Muscle of leg (tissue), 11 donors: ENCODE results near the gene ABCA13. TPM values are rescaled to one million over a fixed set of nuclear protein-coding genes. Genes with fewer than 3 reads are reported as not detected.

Experiments
- DNase-seq: peaks from one replicate; pipeline ENCODE4 v3.0.0; 2013
- H3K27ac ChIP-seq: one replicate; pipeline ENCODE4 v1.5.1; 2013; ENCODE audit warnings: mild to moderate bottlenecking, low read length, control low read depth
- H3K27me3 ChIP-seq: one replicate; pipeline ENCODE4 v1.6.1; 2013; ENCODE audit warnings: low read length; ENCODE audit not compliant: control insufficient read depth, insufficient read depth
- H3K36me3 ChIP-seq: one replicate; pipeline ENCODE4 v1.6.1; 2013; ENCODE audit warnings: low read length; ENCODE audit not compliant: control insufficient read depth, insufficient read depth
- H3K4me1 ChIP-seq: one replicate; pipeline ENCODE4 v1.6.1; 2013; ENCODE audit warnings: low read length; ENCODE audit not compliant: control insufficient read depth, insufficient read depth
- H3K4me3 ChIP-seq: one replicate; pipeline ENCODE4 v1.5.1; 2013; ENCODE audit warnings: low read length, control low read depth
- H3K9me3 ChIP-seq: replicated peaks from 2 replicates; pipeline ENCODE4 v1.6.1; 2013; ENCODE audit warnings: low read depth, low read length; ENCODE audit not compliant: control insufficient read depth
- WGBS: methylation state at CpG from one replicate; pipeline ENCODE4 v1.1.5; 2013; ENCODE audit warnings: missing lambda C conversion rate; ENCODE audit not compliant: insufficient coverage; 5-methylcytosine and 5-hydroxymethylcytosine counted together
- polyA plus RNA-seq, 8 donors: library from polyadenylated mRNA; unstranded; fragments of 120-200 nt; gene quantifications; one replicate each; pipeline versions ENCODE4 v1.2.1 to v1.2.3, GENCODE V29; 2013; ENCODE audit warnings: inconsistent platforms in 1 of 8, low replicate concordance in 1 of 8; ENCODE audit not compliant: insufficient read length in 8 of 8, insufficient read depth in 1 of 8
- total RNA-seq: library from RNA; stranded (reverse); fragments of 120-200 nt; gene quantifications from one replicate; pipeline ENCODE4 v1.2.4, GENCODE V29; 2013

Gene ABCA13
- total and polyA plus RNA-seq, 9 donors, result 0.04 to 0.13 (median 0.08) TPM

DNA sequence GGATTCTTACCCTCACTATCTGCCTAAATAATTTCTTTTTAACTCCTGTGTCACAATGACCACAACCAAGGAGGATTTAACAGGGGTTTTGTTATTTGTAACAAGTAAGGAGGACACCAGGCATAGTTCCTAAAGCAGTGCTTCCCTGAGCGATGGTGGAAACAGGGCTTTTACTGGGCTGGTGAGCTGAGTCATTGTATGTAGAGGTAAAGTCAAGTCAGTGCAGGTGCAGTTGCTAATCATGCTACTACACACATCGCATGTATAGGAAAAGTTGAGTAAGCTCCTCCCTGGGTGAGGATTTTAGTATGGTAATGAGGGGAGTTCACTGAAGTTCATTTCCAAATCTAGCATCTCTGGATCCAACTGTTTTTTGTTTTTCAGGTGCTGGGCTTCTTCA is 22.9 kb upstream of the ABCA13 start:
- DNase-seq, result no peak
- no peak overlapping the region for H3K27ac ChIP-seq
- H3K4me1 ChIP-seq, result no peaks in the 10 kb centered on the region

DNA sequence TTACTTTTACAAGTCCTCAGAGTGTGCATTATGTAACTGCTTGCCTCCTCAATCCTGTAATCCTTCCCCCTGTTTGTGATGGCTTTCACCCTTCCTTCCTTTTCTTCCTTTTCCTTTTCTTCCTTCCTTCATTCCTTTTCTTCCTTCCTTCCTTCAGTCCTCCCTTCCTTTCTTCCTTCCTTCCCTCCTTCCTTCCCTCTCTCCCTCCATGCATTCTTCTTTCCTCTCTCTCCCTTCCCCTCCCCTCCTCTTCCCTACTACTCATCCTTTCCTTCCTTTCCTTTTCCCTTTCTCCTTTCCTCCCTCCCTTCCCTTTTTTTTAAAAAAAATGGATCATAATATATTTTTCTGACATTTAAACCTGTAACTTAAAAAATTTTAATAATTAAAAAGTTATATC is 22.2 kb upstream of the ABCA13 start:
- no peak overlapping the region for H3K4me3 ChIP-seq

More for the DNA sequence above, 22.9 kb upstream of the ABCA13 start:
- H3K27me3 ChIP-seq, result no peaks in the 10 kb centered on the region
- no peak overlapping the region for H3K4me3 ChIP-seq
- H3K9me3 ChIP-seq, result no peaks in the 10 kb centered on the region
- H3K36me3 ChIP-seq, result no peaks in the 10 kb centered on the region
- 81% methylated on average over 2 of the region's 2 CpGs for WGBS

DNA sequence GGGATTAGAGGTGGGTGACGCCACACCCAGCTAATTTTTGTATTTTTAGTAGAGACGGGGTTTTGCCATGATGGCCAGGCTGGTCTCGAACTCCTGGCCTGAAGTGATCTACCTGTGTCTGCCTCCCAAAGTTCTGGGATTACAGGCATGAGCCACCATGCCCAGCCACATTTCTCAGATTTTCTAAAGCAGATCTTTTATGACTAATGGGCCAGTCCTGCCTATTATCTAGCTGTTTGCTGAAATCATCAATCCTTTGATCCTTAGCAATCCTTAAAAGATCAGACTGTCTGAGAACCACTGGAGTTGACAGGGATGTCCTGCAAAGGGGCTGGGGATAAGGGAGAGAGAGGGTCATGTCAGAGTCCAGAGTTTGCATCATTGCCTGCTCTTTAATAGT is 21.2 kb upstream of the ABCA13 start:
- WGBS, result 57% methylated on average over 3 of the region's 3 CpGs
- no peaks in the 10 kb centered on the region for H3K4me1 ChIP-seq
- H3K27me3 ChIP-seq, result no peaks in the 10 kb centered on the region
- H3K36me3 ChIP-seq, result no peaks in the 10 kb centered on the region
- H3K27ac ChIP-seq, result no peak overlapping the region
- no peaks in the 10 kb centered on the region for H3K9me3 ChIP-seq
- DNase-seq, result no peak
- H3K4me3 ChIP-seq, result no peak overlapping the region

More for the DNA sequence above, 22.2 kb upstream of the ABCA13 start:
- Histone ChIP-seq H3K27me3 (no peaks in the 10 kb centered on the region), H3K4me1 (no peaks in the 10 kb centered on the region), H3K27ac (no peak overlapping the region), H3K9me3 (no peaks in the 10 kb centered on the region), H3K36me3 (no peaks in the 10 kb centered on the region)
- DNase-seq, result no peak

- no peaks in the 10 kb centered on the region for H3K27me3 ChIP-seq
- no peaks in the 10 kb centered on the region for H3K4me1 ChIP-seq
- no peak overlapping the region for H3K4me3 ChIP-seq
- no peaks in the 10 kb centered on the region for H3K9me3 ChIP-seq
- 68% methylated on average over 5 of the region's 8 CpGs for WGBS
- H3K36me3 ChIP-seq, result no peaks in the 10 kb centered on the region
- DNase-seq, result no peak
- H3K27ac ChIP-seq, result no peak overlapping the region
Measured at GRCh38 chr7:48154792-48155413, 16.4 kb upstream of the ABCA13 start.

DNA sequence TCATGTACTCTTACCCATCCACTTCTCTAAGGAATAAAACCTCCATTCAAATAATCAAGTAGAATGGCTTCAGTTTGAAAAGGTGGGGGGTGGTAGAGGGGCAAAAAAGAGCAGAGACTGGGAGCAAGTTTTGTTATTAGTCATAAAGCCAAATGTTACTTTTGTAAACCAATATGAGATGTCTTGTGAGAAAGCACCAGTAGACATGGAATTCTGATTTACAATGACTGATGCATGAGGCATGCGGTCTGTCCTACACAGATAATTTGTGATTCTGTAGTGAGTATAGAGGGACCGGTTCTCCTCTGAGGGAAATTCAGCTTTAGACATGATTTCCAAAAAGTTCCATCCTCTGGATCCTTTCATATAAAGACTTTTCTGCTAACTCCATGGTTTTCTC is 12.9 kb upstream of the ABCA13 start:
- no CpG with 5 or more reads among the region's 2 CpGs for WGBS
- no peak for DNase-seq

GRCh38 chr7:48161407-48162125 is 9.7 kb upstream of the ABCA13 start:
- H3K4me1 ChIP-seq, result no peaks in the 10 kb centered on the region
- no CpG with 5 or more reads among the region's 1 CpG for WGBS
- no peak for DNase-seq
- peaks cover 4% of the 10 kb centered on the region for H3K9me3 ChIP-seq
- no peak overlapping the region for H3K27ac ChIP-seq
- H3K4me3 ChIP-seq, result no peak overlapping the region
- no peaks in the 10 kb centered on the region for H3K36me3 ChIP-seq
- no peaks in the 10 kb centered on the region for H3K27me3 ChIP-seq

More for the DNA sequence above, 12.9 kb upstream of the ABCA13 start:
- Histone ChIP-seq H3K9me3 (peaks cover 4% of the 10 kb centered on the region), H3K27me3 (no peaks in the 10 kb centered on the region), H3K36me3 (no peaks in the 10 kb centered on the region), H3K27ac (no peak overlapping the region), H3K4me3 (no peak overlapping the region), H3K4me1 (no peaks in the 10 kb centered on the region)

GRCh38 chr7:48165157-48165556 is 6.1 kb upstream of the ABCA13 start:
- H3K4me1 ChIP-seq, result no peaks in the 10 kb centered on the region
- WGBS, result 100% methylated on average over 1 of the region's 2 CpGs
- no peaks in the 10 kb centered on the region for H3K27me3 ChIP-seq
- DNase-seq, result no peak
- H3K9me3 ChIP-seq, result peaks cover 4% of the 10 kb centered on the region
- H3K36me3 ChIP-seq, result no peaks in the 10 kb centered on the region
- H3K27ac ChIP-seq, result no peak overlapping the region
- no peak overlapping the region for H3K4me3 ChIP-seq

DNA sequence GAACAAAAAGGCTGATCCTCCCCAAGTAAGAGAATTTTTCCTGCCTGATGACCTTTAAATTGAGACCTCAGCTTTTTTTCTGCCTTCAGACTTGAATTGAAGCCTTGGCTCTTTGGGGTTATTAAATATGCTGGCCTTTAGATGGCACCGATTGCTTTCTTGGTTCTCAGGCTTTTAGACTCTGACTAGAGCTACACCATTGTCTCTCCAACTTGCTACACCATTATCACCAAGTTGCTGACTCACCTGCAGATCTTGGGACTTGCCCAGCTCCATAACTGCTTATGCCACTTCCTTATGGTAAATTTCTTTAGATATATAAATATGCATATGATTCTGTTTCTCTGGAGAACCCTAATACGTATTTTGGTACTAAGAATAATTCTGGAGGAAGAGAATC is 3.1 kb upstream of the ABCA13 start:
- H3K4me3 ChIP-seq, result no peak overlapping the region
- DNase-seq, result no peak
- H3K4me1 ChIP-seq, result no peaks in the 10 kb centered on the region
- no peaks in the 10 kb centered on the region for H3K27me3 ChIP-seq
- H3K27ac ChIP-seq, result no peak overlapping the region
- H3K9me3 ChIP-seq, result no peaks in the 10 kb centered on the region
- no CpG with 5 or more reads among the region's 2 CpGs for WGBS
- no peaks in the 10 kb centered on the region for H3K36me3 ChIP-seq

DNA sequence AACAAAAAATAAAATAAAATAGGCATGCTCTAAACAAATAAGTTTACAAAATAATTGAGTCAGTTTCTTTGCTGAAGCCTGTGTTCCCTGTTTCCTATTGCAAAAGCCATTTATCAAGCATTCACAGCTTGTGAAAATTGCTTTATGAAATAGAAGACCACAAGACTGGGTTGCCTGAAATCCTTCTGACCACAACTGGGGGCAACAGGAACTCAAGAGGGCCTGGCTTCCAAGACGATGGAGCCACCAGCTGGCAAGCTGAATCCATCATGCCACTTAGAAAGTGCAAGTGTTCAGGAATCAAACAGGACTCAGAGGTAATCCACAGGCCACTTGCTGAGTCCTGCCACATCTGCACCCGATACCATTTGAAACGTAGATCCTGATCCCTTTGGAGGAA is 752 bp upstream of the ABCA13 start:
- H3K27ac ChIP-seq, result no peak overlapping the region
- no peaks in the 10 kb centered on the region for H3K4me1 ChIP-seq
- H3K36me3 ChIP-seq, result no peaks in the 10 kb centered on the region
- DNase-seq, result no peak
- no peak overlapping the region for H3K4me3 ChIP-seq
- H3K27me3 ChIP-seq, result no peaks in the 10 kb centered on the region
- WGBS, result 69% methylated on average over 2 of the region's 3 CpGs
- no peaks in the 10 kb centered on the region for H3K9me3 ChIP-seq

DNA sequence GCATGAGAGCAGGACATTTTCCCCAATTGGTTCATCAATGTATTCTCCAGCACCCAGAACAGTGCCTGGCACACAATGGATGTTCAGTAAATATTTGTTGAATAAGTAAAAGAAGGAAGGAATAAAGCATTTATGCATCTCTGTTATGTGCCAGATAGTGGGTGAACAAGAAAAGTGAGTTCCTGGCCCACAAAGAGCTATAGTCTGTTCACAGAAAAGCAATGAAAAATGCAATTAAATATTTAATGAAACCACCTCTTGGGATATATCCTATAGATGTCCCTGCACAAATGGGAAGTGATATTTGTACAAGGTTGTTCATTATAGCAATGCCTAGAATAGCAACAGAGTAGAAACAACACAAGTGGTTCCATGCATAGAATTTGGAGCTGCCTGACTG is 2.1 kb downstream of the ABCA13 start:
- H3K4me1 ChIP-seq, result no peaks in the 10 kb centered on the region
- H3K27me3 ChIP-seq, result no peaks in the 10 kb centered on the region
- no peaks in the 10 kb centered on the region for H3K9me3 ChIP-seq
- DNase-seq, result no peak
- H3K36me3 ChIP-seq, result no peaks in the 10 kb centered on the region
- no peak overlapping the region for H3K27ac ChIP-seq
- no peak overlapping the region for H3K4me3 ChIP-seq
